DOHH2 (cell line): ENCODE measurements around the gene RNF39.
"Not testable (repeated sequence)": the region's sequence is repeated elsewhere in the genome, so short reads cannot be mapped to it uniquely, and the experiment has no call there.

Source experiments
- CTCF ChIP-seq: fragments of 200-600 bp; sonication (generic); IDR thresholded peaks from one replicate; pipeline ENCODE4 v1.5.1; 2014; ENCODE audit warnings: antibody characterized with exemption, mild to moderate bottlenecking, low read depth, low read length; ENCODE audit not compliant: poor library complexity, severe bottlenecking
- EZH2phosphoT487 ChIP-seq: fragments of 200-600 bp; sonication (generic); IDR thresholded peaks from 2 replicates; pipeline ENCODE4 v1.6.1; 2017; ENCODE audit warnings: borderline replicate concordance, mild to moderate bottlenecking, antibody characterized with exemption, low read length, moderate library complexity, mixed read lengths

GRCh38 chr6:30118691-30119090 is 43.1 kb upstream of the RNF39 start:
- TF ChIP-seq CTCF, EZH2phosphoT487: not testable (repeated sequence)
